MCF 10A (cell line): ENCODE data around the gene RFC2. TPM values are rescaled to one million over a fixed set of nuclear protein-coding genes. Genes with fewer than 3 reads are reported as not detected.

Source experiments
- Bru-seq: library from RNA; stranded (reverse); fragments of 400-500 nt; gene quantifications from one replicate; lab custom pipeline; 2021; lab: Mats Ljungman, UMichigan
- BruChase-seq, 2 experiments: library from RNA; stranded (reverse); fragments of 400-500 nt; gene quantifications; one replicate each; lab custom pipeline; 2021; lab: Mats Ljungman, UMichigan
- BruUV-seq: library from RNA; stranded (reverse); fragments of 400-500 nt; replicated peaks from 2 replicates; lab custom pipeline; 2021; lab: Mats Ljungman, UMichigan
- CTCF ChIA-PET: fragments of 300-600 bp; sonication (Branson Sonifier 250); formaldehyde crosslinking; extraction: SDS; loops from one replicate; lab custom pipeline; 2021; ENCODE audit warnings: antibody characterized with exemption, inconsistent platforms; lab: Yijun Ruan, JAX
- POLR2A ChIA-PET: fragments of 300-600, 350-650 bp; sonication (Branson Sonifier 250); formaldehyde crosslinking; extraction: SDS; loops from one replicate; lab custom pipeline; 2020; ENCODE audit warnings: antibody characterized with exemption, inconsistent platforms; lab: Yijun Ruan, JAX
- DNase-seq: peaks from one replicate; pipeline ENCODE4 v3.0.0-alpha.2; 2018; ENCODE audit not compliant: unreplicated experiment
- H3K27ac Mint-ChIP-seq: one replicate; pipeline ENCODE4 v1.8.0; 2022; ENCODE audit warnings: mild to moderate bottlenecking, low read depth, mixed read lengths; ENCODE audit not compliant: unreplicated experiment
- H3K27me3 Mint-ChIP-seq: one replicate; pipeline ENCODE4 v1.8.0; 2022; ENCODE audit warnings: mixed read lengths; ENCODE audit not compliant: insufficient read depth, unreplicated experiment
- H3K36me3 Mint-ChIP-seq: one replicate; pipeline ENCODE4 v1.8.0; 2022; ENCODE audit warnings: mild to moderate bottlenecking, moderate library complexity, mixed read lengths; ENCODE audit not compliant: insufficient read depth, unreplicated experiment
- H3K4me1 Mint-ChIP-seq: one replicate; pipeline ENCODE4 v1.8.0; 2022; ENCODE audit warnings: mixed read lengths; ENCODE audit not compliant: insufficient read depth, unreplicated experiment
- H3K4me3 Mint-ChIP-seq: one replicate; pipeline ENCODE4 v1.8.0; 2022; ENCODE audit warnings: mild to moderate bottlenecking, moderate library complexity, mixed read lengths; ENCODE audit not compliant: unreplicated experiment
- H3K9me3 Mint-ChIP-seq: one replicate; pipeline ENCODE4 v1.8.0; 2022; ENCODE audit warnings: mixed read lengths; ENCODE audit not compliant: unreplicated experiment
- intact Hi-C: fragments of 100-400 bp; cut with micrococcal nuclease; formaldehyde crosslinking; loops from 2 replicates; pipeline ENCODE4 v1.14.1; 2022
- long read RNA-seq: library from polyadenylated mRNA; stranded (forward); transcript quantifications from one replicate; pipeline ENCODE4 v2.0.0, GENCODE V29; 2022
- total RNA-seq: library from RNA; stranded (reverse); gene quantifications from 2 replicates; pipeline ENCODE4 v1.2.3, GENCODE V29; 2022
- TF ChIP-seq, protein P1 (sequence below): fragments of 200-600 bp; IDR thresholded peaks from one replicate; pipeline ENCODE4 v1.8.0; 2022; ENCODE audit warnings: antibody characterized with exemption, mild to moderate bottlenecking; ENCODE audit not compliant: unreplicated experiment

RFC2 gene
- 16.3 and 35.0 TPM in 2 replicates for total RNA-seq
- percentile 53 among the genes with signal in this experiment for Bru-seq, nascent RNA
- BruChase-seq, experiment 1, labeled RNA remaining after a 6-hour chase = percentile 57 among the genes with signal in this experiment
- percentile 53 among the genes with signal in this experiment for BruChase-seq, experiment 2, labeled RNA remaining after a 2-hour chase
- long read RNA-seq, transcript RFC2-201 (11 exons, 1,695 nt) = major isoform, 96 of 119 reads
- long read RNA-seq, transcript RFC2-202 (10 exons, 1,576 nt) = minor isoform, 6 of 119 reads
- long read RNA-seq, partial matches to known transcripts = 1 of 119 reads
- long read RNA-seq, other reads (novel, unspliced or antisense) = 13 of 119 reads

DNA sequence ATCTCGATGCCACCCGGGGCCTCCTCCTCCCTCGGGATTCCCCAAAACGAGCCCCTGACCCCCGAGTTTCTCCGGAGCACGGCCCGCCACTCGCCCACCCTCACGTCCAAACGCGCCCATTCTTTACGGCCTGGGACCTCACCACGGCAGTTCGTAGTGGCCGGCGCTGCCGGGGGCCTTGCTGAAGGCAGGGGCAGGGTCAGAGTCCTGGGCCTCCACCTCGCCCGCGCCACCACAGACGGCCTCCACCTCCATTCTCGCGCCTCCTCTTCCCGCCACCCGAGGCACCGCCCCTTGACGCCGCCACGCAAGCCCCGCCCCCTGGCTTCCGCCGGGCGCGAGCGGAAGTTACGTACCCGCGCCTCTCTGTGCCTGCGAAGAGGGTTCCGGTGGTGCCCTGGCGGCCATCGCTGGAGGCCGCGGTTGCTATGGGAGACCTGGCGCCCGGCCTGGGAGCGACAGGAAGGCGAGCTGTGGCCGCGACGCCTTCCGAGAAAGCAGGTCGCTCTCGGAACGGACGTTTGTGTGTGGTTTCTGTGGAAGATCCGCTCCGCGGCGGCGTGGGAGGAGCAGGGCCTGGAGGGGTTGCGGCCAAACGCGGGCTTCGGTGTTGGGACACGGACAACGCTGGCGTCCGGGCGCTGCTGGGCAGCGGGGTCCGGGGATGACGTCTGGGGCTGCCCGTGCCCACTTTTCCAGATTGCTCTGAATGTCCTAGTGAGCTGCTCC, at the start of gene RFC2:
Gene RFC2, minus strand, starts transcription at position 271 of the 729 bp plus-strand sequence. Its CDS starts 16 bp downstream, at position 255.
- intact Hi-C loops = loop anchor here (1.0 to 5.0 kb wide), 3 partner anchors 45 to 388 kb away; no protein-coding TSS in a partner anchor
- no peaks in the 10 kb centered on the region for H3K9me3 Mint-ChIP-seq
- H3K36me3 Mint-ChIP-seq = peaks cover 36% of the 10 kb centered on the region
- BruUV-seq = no TSS peak
- H3K27me3 Mint-ChIP-seq = no peaks in the 10 kb centered on the region
- H3K4me3 Mint-ChIP-seq = peak within 1 kb of the TSS; percentile 97
- POLR2A ChIA-PET = interaction anchor here (0.6 to 1.4 kb wide), 6 partner anchors 13 to 80 kb away, joined by 3 to 8 read pairs (median 3); no protein-coding TSS in a partner anchor
- CTCF ChIA-PET = interaction anchor here (0.5 to 1.9 kb wide), 7 partner anchors 11 to 252 kb away, joined by 3 to 10 read pairs (median 4); no protein-coding TSS in a partner anchor
- peak; percentile 93 for DNase-seq
- H3K27ac Mint-ChIP-seq = peak within 1 kb of the TSS; percentile 99
- H3K4me1 Mint-ChIP-seq = no peaks in the 10 kb centered on the region
- TF ChIP-seq, protein P1, sequence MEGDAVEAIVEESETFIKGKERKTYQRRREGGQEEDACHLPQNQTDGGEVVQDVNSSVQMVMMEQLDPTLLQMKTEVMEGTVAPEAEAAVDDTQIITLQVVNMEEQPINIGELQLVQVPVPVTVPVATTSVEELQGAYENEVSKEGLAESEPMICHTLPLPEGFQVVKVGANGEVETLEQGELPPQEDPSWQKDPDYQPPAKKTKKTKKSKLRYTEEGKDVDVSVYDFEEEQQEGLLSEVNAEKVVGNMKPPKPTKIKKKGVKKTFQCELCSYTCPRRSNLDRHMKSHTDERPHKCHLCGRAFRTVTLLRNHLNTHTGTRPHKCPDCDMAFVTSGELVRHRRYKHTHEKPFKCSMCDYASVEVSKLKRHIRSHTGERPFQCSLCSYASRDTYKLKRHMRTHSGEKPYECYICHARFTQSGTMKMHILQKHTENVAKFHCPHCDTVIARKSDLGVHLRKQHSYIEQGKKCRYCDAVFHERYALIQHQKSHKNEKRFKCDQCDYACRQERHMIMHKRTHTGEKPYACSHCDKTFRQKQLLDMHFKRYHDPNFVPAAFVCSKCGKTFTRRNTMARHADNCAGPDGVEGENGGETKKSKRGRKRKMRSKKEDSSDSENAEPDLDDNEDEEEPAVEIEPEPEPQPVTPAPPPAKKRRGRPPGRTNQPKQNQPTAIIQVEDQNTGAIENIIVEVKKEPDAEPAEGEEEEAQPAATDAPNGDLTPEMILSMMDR = no peak

DNA sequence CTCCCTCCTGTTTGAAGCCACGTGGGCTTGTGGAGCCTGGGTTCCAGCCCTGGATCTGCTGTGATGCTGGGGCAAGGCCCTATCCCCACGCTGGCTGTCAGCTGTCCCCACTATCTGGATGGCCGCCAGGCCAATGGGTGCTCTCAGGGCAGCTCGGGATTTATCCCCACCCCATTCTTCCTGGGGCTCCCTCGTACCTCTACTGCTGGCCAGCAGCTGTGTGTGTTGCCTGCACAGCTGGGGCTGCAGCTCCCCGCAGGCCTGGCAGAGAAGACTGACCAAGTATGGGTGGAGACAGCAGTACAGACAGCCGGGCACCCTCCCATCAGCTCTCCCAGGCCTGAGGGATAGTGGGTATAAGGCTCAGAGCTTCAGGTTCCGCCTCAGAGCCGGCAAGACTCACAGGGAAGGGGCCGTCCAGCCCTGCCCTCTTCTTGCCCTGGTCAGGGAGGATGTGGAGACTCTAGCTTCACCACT, 48.6 kb upstream of the RFC2 start:
- POLR2A ChIA-PET = interaction anchor here (1.4 kb wide), 1 partner anchor 10 kb away, joined by 3 read pairs; no protein-coding TSS in a partner anchor
- no peak overlapping the region for H3K4me3 Mint-ChIP-seq

DNA sequence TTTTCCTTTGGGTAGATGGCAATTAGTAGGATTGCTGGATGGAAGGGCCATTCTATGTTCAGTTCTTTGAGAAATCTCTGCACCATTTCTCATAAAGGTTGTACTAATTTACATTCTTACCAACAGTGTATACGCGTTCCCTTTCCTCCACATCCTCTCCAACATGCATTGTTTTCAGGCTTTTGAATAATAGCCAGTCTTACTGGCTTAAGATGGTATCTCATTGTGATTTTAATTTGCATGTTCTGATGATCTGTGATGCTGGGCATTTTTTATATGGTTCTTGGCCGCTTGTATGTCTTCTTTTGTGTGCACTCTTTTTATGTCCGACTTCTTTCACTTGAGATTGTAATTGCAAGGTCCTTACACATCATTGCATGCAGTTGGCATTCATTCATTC, 46.7 kb upstream of the RFC2 start:
- H3K36me3 Mint-ChIP-seq = no peaks in the 10 kb centered on the region
- TF ChIP-seq, protein P1 = no peak
- H3K27ac Mint-ChIP-seq = no peak overlapping the region
- intact Hi-C loops = no loop called here
- BruUV-seq = no TSS peak
- no peak overlapping the region for H3K4me3 Mint-ChIP-seq
- ChIA-PET CTCF (interaction anchor here (0.7 kb wide), 1 partner anchor 475 kb away, joined by 6 read pairs; no protein-coding TSS in a partner anchor), POLR2A (no interaction called here)
- no peaks in the 10 kb centered on the region for H3K4me1 Mint-ChIP-seq
- H3K9me3 Mint-ChIP-seq = no peaks in the 10 kb centered on the region
- H3K27me3 Mint-ChIP-seq = no peaks in the 10 kb centered on the region
- no peak for DNase-seq

More for the DNA sequence above, 48.6 kb upstream of the RFC2 start:
- Mint-ChIP-seq H3K9me3 (no peaks in the 10 kb centered on the region), H3K27ac (no peak overlapping the region), H3K4me1 (peaks cover 8% of the 10 kb centered on the region), H3K36me3 (peaks cover 9% of the 10 kb centered on the region), H3K27me3 (no peaks in the 10 kb centered on the region)
- CTCF ChIA-PET = interaction anchor here (0.6 to 1.6 kb wide), 4 partner anchors 82 to 98 kb away, joined by 3 to 7 read pairs (median 4); no protein-coding TSS in a partner anchor
- BruUV-seq = no TSS peak
- DNase-seq = no peak
- intact Hi-C loops = no loop called here
- TF ChIP-seq, protein P1 = no peak
